ENCODE data around the gene UBE2R2.
A peak's percentile ranks its signal among the peaks of the same experiment; 100 is the strongest.
"Not testable (repeated sequence)": the region's sequence is repeated elsewhere in the genome, so short reads cannot be mapped to it uniquely, and the experiment has no call there.

The UBE2R2 gene

GRCh38 chr9:33798545-33798944 is 18.4 kb upstream of the UBE2R2 start:
- DNase-seq (ENCODE audit: low spot score): no peak
- FAIRE-seq: no peak

DNA sequence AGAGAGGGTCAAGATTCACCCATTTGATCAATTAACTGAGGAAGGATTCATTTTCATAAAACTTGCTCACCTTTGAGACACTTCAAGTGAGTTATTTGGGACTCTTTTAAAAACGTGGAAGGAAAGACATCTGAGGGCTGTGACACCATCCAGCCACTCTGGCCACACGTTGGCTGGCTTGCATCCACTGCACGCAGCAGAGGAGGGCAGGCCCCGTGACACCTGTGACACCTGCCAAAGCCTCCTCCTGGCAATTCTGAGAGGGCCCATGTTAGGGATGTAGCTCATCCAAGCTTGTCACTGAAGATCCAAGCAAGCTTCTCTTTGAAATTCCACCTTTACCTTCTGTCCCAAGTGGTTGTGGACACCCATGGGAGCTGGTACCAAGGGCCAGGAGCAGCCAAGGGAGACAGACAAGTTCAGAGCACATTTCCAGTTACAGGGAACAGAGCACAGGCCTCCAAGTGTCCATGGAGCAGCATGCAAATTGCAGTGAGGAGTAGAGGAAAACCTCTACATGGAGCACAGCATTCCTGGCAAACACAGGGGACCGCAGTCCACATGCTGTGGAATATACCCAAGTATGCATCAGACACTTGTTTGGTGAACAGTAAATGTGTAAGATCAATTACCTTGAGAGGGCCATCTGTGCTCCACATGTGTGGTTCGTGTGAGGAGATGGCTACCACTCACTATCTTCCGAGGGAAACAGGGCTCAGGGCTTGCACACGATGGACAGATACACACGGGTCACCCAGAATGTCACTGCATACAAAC is 16.8 kb upstream of the UBE2R2 start:
- DNase-seq (ENCODE audit: low spot score): no peak
- no peak for FAIRE-seq

GRCh38 chr9:33800886-33801285 is 16.1 kb upstream of the UBE2R2 start:
- no peak for DNase-seq (ENCODE audit: low spot score)
- no peak for FAIRE-seq

DNA sequence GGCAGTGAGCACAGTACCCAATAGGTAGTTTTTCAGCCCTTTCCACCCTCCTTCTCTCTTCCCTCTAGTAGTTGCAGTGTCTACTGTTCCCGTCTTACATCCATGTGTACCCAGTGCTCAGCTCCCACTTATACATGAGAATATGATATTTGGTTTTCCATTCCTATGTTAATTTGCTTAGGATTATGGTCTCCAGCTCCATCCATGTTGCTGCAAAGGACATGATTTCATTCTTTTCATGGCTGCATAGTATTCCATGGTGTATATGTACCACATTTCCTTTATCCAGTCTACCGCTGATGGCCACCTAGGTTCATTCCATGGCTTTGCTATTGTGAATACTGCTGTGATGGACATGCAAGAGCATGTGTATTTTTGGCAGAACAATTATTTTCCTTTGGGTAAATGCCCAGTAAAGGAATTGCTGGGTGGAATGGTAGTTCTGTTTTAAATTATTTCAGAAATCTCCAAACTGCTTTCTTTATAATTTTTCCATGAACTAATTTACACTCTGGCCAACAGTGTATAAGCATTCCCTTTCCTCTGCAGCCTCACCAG is 14.9 kb upstream of the UBE2R2 start:
- DNase-seq (ENCODE audit: low spot score); FAIRE-seq: not testable (repeated sequence)

DNA sequence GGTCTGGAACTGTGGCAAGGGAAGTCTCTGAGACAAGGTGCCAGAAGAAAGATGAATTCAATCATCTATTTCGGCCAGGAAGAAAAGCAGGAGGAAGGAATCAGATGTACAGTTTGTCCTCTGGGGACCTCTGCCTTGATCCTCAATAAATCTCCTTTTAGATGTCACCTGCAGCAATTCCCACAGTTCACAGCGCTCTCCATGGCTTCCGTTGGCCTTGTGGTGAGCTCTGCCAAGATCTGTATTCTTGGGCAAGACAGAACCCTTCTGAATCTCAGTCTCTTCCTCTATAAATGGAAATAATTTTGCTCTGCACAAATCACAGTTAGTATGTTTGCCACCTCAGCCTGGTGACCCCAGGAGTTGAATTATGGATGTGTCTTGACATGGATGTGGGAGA is 12.8 kb upstream of the UBE2R2 start:
- not testable (repeated sequence) for FAIRE-seq; DNase-seq (ENCODE audit: low spot score)

DNA sequence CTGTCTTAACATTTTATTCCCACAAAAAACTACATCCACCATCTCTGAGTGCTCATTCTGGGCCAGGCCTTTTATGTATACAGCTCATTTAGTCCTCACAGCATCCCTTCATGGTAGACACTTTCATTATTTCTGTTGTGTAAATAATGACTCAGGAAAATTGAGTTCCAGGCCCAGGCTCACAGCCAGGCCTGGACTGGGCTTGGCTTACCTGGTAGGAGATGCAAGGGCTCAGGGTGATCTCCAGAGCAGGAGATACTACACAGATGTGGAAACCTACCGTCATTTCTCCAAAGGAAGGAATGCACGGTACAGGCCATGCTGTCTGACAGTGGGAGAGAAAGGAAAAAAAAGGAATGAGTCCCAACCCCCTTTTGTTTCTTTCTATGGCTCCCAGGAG is 9.8 kb upstream of the UBE2R2 start:
- not testable (repeated sequence) for FAIRE-seq; DNase-seq (ENCODE audit: low spot score)

- not testable (repeated sequence) for FAIRE-seq; DNase-seq (ENCODE audit: low spot score)
These were observed 8.0 kb upstream of the UBE2R2 start for GRCh38 chr9:33808979-33809322.

DNA sequence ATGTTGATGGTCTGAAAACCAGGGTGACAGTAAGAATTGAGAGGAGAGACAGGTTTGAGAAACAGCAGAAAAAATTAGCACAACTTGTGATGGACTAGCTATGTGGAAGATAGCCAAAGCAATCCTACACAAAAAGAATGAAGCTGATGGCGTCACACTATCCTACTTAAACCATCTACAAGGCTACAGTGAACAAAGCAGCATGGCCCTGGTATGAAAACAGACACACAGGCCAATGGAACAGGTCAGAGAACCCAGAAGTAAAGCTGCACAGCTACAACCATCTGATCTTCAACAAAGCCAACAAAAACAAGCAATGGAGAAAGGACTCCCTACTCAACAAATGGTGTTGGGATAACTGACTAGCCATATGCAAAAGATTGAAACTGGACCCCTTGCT is 7.5 kb upstream of the UBE2R2 start:
- DNase-seq (ENCODE audit: low spot score) (no peak), FAIRE-seq (no peak)

DNA sequence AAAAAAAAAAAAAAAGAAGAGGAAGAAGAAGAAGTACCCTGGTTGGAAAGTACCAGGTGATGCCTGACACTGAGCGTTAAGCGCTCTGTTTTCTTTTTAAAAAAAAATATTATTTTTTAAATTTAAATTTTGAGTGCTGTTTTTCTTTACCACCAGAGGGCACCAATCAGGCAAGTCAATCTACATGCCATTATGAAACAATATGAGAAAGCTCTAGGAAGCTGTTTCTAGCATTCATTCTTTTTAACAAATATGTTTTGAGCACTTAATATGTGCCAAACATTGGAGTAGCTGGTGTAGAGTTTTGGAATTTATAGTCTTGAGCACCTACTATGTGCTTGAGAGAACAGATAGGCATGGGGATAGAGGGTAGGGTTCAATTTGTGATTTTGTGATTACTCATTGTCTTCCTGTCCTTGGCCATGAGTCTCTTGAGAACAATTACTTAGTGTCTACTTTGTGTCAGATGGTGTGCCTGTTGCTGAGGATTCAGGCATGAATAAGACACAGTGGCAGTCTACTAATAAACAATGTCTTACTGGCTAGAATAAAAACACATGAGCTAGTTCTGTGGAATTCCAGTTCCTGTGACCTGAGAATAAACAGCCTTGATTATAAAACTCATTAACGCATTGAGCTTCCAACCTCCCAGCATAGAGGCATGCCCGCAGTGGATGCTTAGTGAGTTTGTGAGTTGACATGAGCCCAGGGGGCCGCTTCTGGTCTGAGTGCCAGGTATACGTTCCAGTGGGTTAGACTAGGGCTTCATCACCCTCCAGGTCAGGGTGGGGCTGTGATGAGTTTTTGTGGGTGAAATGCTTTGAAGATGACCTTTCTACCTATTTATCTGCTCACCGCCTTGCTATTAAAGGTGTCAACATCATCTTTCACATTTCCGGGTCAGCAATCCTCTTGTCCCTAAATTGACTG is 3.0 kb upstream of the UBE2R2 start:
- FAIRE-seq (peak; percentile 52), DNase-seq (ENCODE audit: low spot score) (peak; percentile 56)

DNA sequence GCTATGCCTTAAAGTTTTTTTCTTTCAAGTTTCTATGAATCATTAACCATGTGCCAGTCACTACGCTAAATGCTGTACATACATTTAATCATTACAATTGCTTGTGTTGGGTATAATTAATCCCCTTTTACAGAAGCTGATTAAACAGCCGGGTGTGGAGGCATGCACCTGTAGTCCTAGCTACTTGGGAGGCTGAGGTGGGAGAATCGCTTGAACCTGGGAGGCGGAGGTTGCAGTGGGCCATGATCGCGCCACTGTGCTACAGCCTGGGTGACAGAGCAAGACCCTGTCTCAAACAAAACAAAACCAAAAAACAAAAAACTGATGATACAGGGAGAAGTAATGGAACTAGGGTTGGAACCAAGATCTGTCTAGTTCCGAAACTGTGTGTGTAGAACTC is 1.2 kb upstream of the UBE2R2 start:
- FAIRE-seq (no peak), DNase-seq (ENCODE audit: low spot score) (no peak)

- DNase-seq (ENCODE audit: low spot score) (peak; percentile 29), FAIRE-seq (no peak)
These were observed 587 bp downstream of the UBE2R2 start for GRCh38 chr9:33817327-33818166.

DNA sequence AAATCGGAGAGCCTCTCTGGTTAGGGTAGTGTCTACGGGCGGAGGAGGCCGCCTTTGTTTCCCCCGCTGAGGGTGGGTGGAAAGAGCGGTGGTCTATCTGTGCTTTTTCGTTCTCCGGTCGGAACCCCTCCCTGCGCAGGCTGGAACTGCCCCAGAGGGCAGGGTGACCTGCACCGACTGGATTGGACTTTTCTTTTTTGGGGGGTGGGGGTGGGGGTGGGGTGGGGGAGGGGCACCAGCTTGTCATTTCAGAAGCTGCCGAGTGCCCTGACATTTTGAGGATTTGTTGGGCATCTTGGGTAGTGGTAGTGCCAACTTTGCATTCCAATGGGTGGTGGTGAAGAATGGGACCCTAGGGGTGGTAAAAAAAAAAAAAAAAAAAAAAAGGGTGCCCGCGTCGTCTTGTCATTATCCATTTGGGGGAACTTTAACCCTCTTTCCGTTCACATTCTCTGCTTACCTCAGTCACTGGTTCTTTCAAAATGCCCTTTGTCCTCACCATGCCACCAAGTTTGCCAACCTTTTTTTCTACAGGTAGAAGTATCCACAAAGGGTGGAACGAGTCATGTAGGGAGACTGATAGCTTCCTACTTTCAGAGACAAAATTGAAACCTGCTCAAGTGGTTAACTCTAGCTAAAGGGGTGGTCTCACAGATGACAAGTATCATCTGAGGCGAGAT is 1.3 kb downstream of the UBE2R2 start:
- no peak for DNase-seq (ENCODE audit: low spot score)
- no peak for FAIRE-seq

- FAIRE-seq: no peak
These were observed 2.0 kb downstream of the UBE2R2 start for GRCh38 chr9:33818847-33819500.

GRCh38 chr9:33820231-33820745 is 3.3 kb downstream of the UBE2R2 start:
- DNase-seq (ENCODE audit: low spot score): no peak
- no peak for FAIRE-seq

More at GRCh38 chr9:33818847-33819500, 2.0 kb downstream of the UBE2R2 start:
- DNase-seq (ENCODE audit: low spot score): no peak

GRCh38 chr9:33823801-33824200 is 6.8 kb downstream of the UBE2R2 start:
- FAIRE-seq: no peak

DNA sequence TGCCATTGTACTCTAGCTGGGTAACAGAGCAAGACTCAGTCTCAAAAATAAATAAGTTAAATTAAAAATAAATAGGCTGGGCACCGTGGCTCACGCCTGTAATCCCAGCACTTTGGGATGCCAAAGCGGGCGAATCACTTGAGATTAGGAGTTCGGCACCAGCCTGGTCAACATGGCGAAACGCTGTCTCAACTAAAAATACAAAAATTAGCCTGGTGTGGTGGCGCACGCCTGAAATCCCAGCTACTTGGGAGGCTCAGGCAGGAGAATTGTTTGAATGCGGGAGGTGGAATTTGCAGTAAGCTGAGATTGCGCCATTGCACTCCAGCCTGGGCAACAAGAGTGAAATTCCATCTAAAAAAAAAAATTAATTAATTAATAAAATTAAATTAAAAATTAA is 10.3 kb downstream of the UBE2R2 start:
- DNase-seq (ENCODE audit: low spot score); FAIRE-seq: not testable (repeated sequence)

More at GRCh38 chr9:33823801-33824200, 6.8 kb downstream of the UBE2R2 start:
- DNase-seq (ENCODE audit: low spot score): no peak

GRCh38 chr9:33829641-33830230 is 12.8 kb downstream of the UBE2R2 start:
- not testable (repeated sequence) for FAIRE-seq; DNase-seq (ENCODE audit: low spot score)

- FAIRE-seq: no peak
- DNase-seq (ENCODE audit: low spot score): no peak
These were observed 18.8 kb downstream of the UBE2R2 start for GRCh38 chr9:33835625-33836260.

GRCh38 chr9:33836261-33836660 is 19.3 kb downstream of the UBE2R2 start:
- not testable (repeated sequence) for FAIRE-seq

More at GRCh38 chr9:33836261-33836660, 19.3 kb downstream of the UBE2R2 start:
- DNase-seq (ENCODE audit: low spot score): peak; percentile 10
